Measurements from ENCODE around the gene ATG4B.

DNA sequence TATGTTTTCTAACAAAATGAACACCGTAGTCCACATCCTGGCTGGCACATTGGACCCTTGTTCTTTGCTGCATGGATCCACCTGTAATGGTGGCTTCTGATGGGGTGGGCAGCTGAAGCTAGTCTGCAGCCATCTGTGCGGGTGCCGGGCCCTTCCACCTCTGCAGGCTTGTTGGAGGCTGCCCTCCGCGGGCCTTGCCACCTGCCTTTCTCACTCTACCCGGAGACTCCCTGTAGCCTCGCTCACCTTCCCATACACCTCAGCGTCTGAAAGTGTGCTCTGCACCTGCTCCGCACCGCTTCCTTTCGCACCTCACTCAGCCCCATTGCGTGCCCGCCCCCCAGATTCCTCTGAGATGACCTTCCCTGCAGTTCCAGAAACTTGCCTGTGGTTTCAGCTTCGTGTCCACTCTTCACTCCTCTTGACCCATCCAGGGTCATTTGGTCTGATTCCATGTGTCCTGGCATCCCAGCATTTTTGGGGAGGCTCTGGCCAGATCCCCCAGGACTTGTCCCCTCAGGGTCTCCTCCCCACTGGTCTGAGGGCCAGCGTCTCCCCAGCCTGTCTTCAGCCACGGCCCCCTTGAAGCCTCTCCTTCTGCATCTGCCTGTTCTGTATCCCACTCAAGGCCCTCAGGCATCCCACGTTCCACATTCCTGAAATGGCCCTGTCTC lies 18.2 kb downstream of the ATG4B start:
- TF ChIP-seq KDM4A (IDR thresholded peaks at IDR 0.05; ENCODE audit: low read depth, low read length, severe bottlenecking): no peak
- TF ChIP-seq POLR2A (IDR thresholded peaks at IDR 0.05; ENCODE audit: control extremely low read depth in 1 of 2, low read depth in 2 of 2, low read length in 2 of 2): no peak
- no peak for TF ChIP-seq NANOG (IDR thresholded peaks at IDR 0.05; ENCODE audit: insufficient read depth, low read depth, low read length, poor library complexity, severe bottlenecking)
- no peak for TF ChIP-seq EGR1 (IDR thresholded peaks at IDR 0.05; ENCODE audit: borderline replicate concordance, low read depth, low read length)
- no peak for TF ChIP-seq POLR2AphosphoS5 (IDR thresholded peaks at IDR 0.05; ENCODE audit: low read depth, low read length)
- no peak for TF ChIP-seq EP300 (IDR thresholded peaks at IDR 0.05; ENCODE audit: borderline replicate concordance in 1 of 2, low read depth in 2 of 2, low read length in 2 of 2)
- no peak for TF ChIP-seq RFX5 (IDR thresholded peaks at IDR 0.05; ENCODE audit: borderline replicate concordance, low read depth, low read length)
- TF ChIP-seq CHD2 (IDR thresholded peaks at IDR 0.05; ENCODE audit: low read length): no peak
- no peak for TF ChIP-seq KDM1A (IDR thresholded peaks at IDR 0.05; ENCODE audit: borderline replicate concordance, low read length)
- TF ChIP-seq, protein P1, sequence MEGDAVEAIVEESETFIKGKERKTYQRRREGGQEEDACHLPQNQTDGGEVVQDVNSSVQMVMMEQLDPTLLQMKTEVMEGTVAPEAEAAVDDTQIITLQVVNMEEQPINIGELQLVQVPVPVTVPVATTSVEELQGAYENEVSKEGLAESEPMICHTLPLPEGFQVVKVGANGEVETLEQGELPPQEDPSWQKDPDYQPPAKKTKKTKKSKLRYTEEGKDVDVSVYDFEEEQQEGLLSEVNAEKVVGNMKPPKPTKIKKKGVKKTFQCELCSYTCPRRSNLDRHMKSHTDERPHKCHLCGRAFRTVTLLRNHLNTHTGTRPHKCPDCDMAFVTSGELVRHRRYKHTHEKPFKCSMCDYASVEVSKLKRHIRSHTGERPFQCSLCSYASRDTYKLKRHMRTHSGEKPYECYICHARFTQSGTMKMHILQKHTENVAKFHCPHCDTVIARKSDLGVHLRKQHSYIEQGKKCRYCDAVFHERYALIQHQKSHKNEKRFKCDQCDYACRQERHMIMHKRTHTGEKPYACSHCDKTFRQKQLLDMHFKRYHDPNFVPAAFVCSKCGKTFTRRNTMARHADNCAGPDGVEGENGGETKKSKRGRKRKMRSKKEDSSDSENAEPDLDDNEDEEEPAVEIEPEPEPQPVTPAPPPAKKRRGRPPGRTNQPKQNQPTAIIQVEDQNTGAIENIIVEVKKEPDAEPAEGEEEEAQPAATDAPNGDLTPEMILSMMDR (IDR thresholded peaks at IDR 0.05; ENCODE audit: control extremely low read depth in 1 of 3, insufficient read depth in 1 of 3, low read depth in 1 of 3, low read length in 3 of 3): no peak
- TF ChIP-seq JUND (IDR thresholded peaks at IDR 0.05; ENCODE audit: low read length): no peak

Measured in H1 (cell line).